ENCODE measurements around the gene MAPKAPK3. TPM values are rescaled to one million over a fixed set of nuclear protein-coding genes. Genes with fewer than 3 reads are reported as not detected.

The MAPKAPK3 gene
- total RNA-seq, 1 donor from 2014 or later, result 266 TPM

- intact Hi-C loops (cut with DNase I), result loop anchor here (2.0 kb wide), 1 partner anchor 15 kb away; no protein-coding TSS in a partner anchor
Measured at GRCh38 chr3:50585919-50586762, 30.8 kb upstream of the MAPKAPK3 start.

GRCh38 chr3:50586763-50587070 is 30.2 kb upstream of the MAPKAPK3 start:
- no peak for DNase-seq (ENCODE audit: low spot score)
- intact Hi-C loops (cut with DNase I), result no loop called here

More at GRCh38 chr3:50585919-50586762, 30.8 kb upstream of the MAPKAPK3 start:
- DNase-seq (ENCODE audit: low spot score), result no peak

- intact Hi-C loops (cut with DNase I), result no loop called here
- no peak for DNase-seq (ENCODE audit: low spot score)
Measured at GRCh38 chr3:50587373-50587772, 29.6 kb upstream of the MAPKAPK3 start.

GRCh38 chr3:50587806-50588758 is 28.9 kb upstream of the MAPKAPK3 start:
- intact Hi-C loops (cut with DNase I), result no loop called here

GRCh38 chr3:50588759-50589433 is 28.1 kb upstream of the MAPKAPK3 start:
- intact Hi-C loops (cut with DNase I), result no loop called here
- no peak for DNase-seq (ENCODE audit: low spot score)

More at GRCh38 chr3:50587806-50588758, 28.9 kb upstream of the MAPKAPK3 start:
- DNase-seq (ENCODE audit: low spot score), result no peak

- intact Hi-C loops (cut with DNase I), result no loop called here
- no peak for DNase-seq (ENCODE audit: low spot score)
Measured at GRCh38 chr3:50591196-50591741, 25.7 kb upstream of the MAPKAPK3 start.

- no peak for DNase-seq (ENCODE audit: low spot score)
- intact Hi-C loops (cut with DNase I), result no loop called here
Measured at GRCh38 chr3:50592568-50592967, 24.4 kb upstream of the MAPKAPK3 start.

- intact Hi-C loops (cut with DNase I), result no loop called here
- no peak for DNase-seq (ENCODE audit: low spot score)
Measured at GRCh38 chr3:50594253-50594785, 22.6 kb upstream of the MAPKAPK3 start.

GRCh38 chr3:50599115-50599715 is 17.7 kb upstream of the MAPKAPK3 start:
- no peak for DNase-seq (ENCODE audit: low spot score)
- intact Hi-C loops (cut with DNase I), result no loop called here

- intact Hi-C loops (cut with DNase I), result loop anchor here (2.0 kb wide), 1 partner anchor 15 kb away; no protein-coding TSS in a partner anchor
Measured at GRCh38 chr3:50599716-50600118, 17.2 kb upstream of the MAPKAPK3 start.

GRCh38 chr3:50600141-50600753 is 16.7 kb upstream of the MAPKAPK3 start:
- intact Hi-C loops (cut with DNase I), result loop anchor here (2.0 kb wide), 1 partner anchor 15 kb away; no protein-coding TSS in a partner anchor
- no peak for DNase-seq (ENCODE audit: low spot score)

More at GRCh38 chr3:50599716-50600118, 17.2 kb upstream of the MAPKAPK3 start:
- no peak for DNase-seq (ENCODE audit: low spot score)

- DNase-seq (ENCODE audit: low spot score), result peak; percentile 98
- intact Hi-C loops (cut with DNase I), result loop anchor here (2.0 kb wide), 1 partner anchor 16 kb away; no protein-coding TSS in a partner anchor
Measured at GRCh38 chr3:50600841-50601591, 15.9 kb upstream of the MAPKAPK3 start.

GRCh38 chr3:50602595-50603191 is 14.3 kb upstream of the MAPKAPK3 start:
- DNase-seq (ENCODE audit: low spot score), result no peak
- intact Hi-C loops (cut with DNase I), result no loop called here

GRCh38 chr3:50603261-50604109 is 13.5 kb upstream of the MAPKAPK3 start:
- DNase-seq (ENCODE audit: low spot score), result no peak
- intact Hi-C loops (cut with DNase I), result no loop called here

- no peak for DNase-seq (ENCODE audit: low spot score)
- intact Hi-C loops (cut with DNase I), result no loop called here
Measured at GRCh38 chr3:50604110-50604621, 12.8 kb upstream of the MAPKAPK3 start.
